Neural cell (in vitro differentiated cells): ENCODE measurements around the gene C4orf51. TPM values are rescaled to one million over a fixed set of nuclear protein-coding genes. Genes with fewer than 3 reads are reported as not detected.
"Not testable (repeated sequence)": the region's sequence is repeated elsewhere in the genome, so short reads cannot be mapped to it uniquely, and the experiment has no call there.

Experiments used
- H2AFZ ChIP-seq: fragments of 200-600, 300-800 bp; sonication (generic), shearing (Covaris generic); 2 replicates; pipeline ENCODE4 v1.6.0; 2014; ENCODE audit warnings: low read depth, mild to moderate bottlenecking, antibody characterized with exemption, low read length, moderate library complexity
- H3F3A ChIP-seq: fragments of 200-600 bp; shearing (Covaris generic); 2 replicates; pipeline ENCODE4 v1.6.1; 2016; ENCODE audit warnings: mild to moderate bottlenecking, moderate library complexity, mixed read lengths, antibody characterized with exemption, low read length; ENCODE audit not compliant: insufficient read depth, poor library complexity, severe bottlenecking
- H3K27ac ChIP-seq: fragments of 200-600, 300-800 bp; sonication (generic), shearing (Covaris generic); 2 replicates; pipeline ENCODE4 v1.5.1; 2014; ENCODE audit warnings: mild to moderate bottlenecking, low read length, moderate library complexity
- H3K27me3 ChIP-seq: fragments of 300-800, 200-600 bp; sonication (generic), shearing (Covaris generic); 2 replicates; pipeline ENCODE4 v1.6.0; 2014; ENCODE audit warnings: mild to moderate bottlenecking, low read depth, low read length, moderate library complexity; ENCODE audit not compliant: insufficient read depth
- H3K36me3 ChIP-seq: fragments of 300-800, 200-600 bp; sonication (generic), shearing (Covaris generic); 2 replicates; pipeline ENCODE4 v1.5.1; 2014; ENCODE audit warnings: mild to moderate bottlenecking, antibody characterized with exemption, low read length, moderate library complexity; ENCODE audit not compliant: insufficient read depth
- H3K4me2 ChIP-seq: fragments of 300-800, 200-600 bp; sonication (generic), shearing (Covaris generic); 2 replicates; pipeline ENCODE4 v1.6.0; 2014; ENCODE audit warnings: mild to moderate bottlenecking, low read length
- H3K4me3 ChIP-seq: fragments of 300-800, 200-600 bp; sonication (generic), shearing (Covaris generic); 2 replicates; pipeline ENCODE4 v1.5.1; 2014; ENCODE audit warnings: mild to moderate bottlenecking, low read length, moderate library complexity
- H3K79me2 ChIP-seq: fragments of 200-600 bp; shearing (Covaris generic); replicated peaks from 2 replicates; pipeline ENCODE4 v1.6.0; 2014; ENCODE audit warnings: mild to moderate bottlenecking, low read length, moderate library complexity; ENCODE audit not compliant: insufficient read depth
- H3K9ac ChIP-seq: fragments of 300-800, 200-600 bp; sonication (generic), shearing (Covaris generic); 2 replicates; pipeline ENCODE4 v1.6.1; 2016; ENCODE audit warnings: mild to moderate bottlenecking, low read length, mixed read lengths
- H3K9me2 ChIP-seq: fragments of 200-600 bp; shearing (Covaris generic); 2 replicates; pipeline ENCODE4 v1.6.1; 2016; ENCODE audit warnings: mild to moderate bottlenecking, low read length, mixed read lengths; ENCODE audit not compliant: insufficient read depth
- H3K9me3 ChIP-seq: fragments of 200-600, 300-800 bp; sonication (generic), shearing (Covaris generic); 2 replicates; pipeline ENCODE4 v1.6.1; 2016; ENCODE audit warnings: mild to moderate bottlenecking, mixed run types, low read length, moderate library complexity, mixed read lengths
- H4K20me1 ChIP-seq: fragments of 200-600 bp; shearing (Covaris generic); 2 replicates; pipeline ENCODE4 v1.6.1; 2016; ENCODE audit warnings: mild to moderate bottlenecking, mixed run types; ENCODE audit not compliant: insufficient read depth
- EP300 ChIP-seq: fragments of 450-650 bp; conservative IDR thresholded peaks from 2 replicates; pipeline ENCODE4 v1.6.1; 2014; ENCODE audit warnings: antibody characterized with exemption, mild to moderate bottlenecking, moderate library complexity; ENCODE audit not compliant: poor library complexity, severe bottlenecking
- EZH2 ChIP-seq: fragments of 200-600, 300-800 bp; shearing (Covaris generic), sonication (generic); IDR thresholded peaks from 2 replicates; pipeline ENCODE4 v1.6.1; 2014; ENCODE audit warnings: antibody characterized with exemption, low read length, borderline replicate concordance, mild to moderate bottlenecking; ENCODE audit not compliant: insufficient read depth, poor library complexity, severe bottlenecking
- MXI1 ChIP-seq: fragments of 450-650 bp; conservative IDR thresholded peaks from 2 replicates; pipeline ENCODE4 v1.6.1; 2014; ENCODE audit warnings: antibody characterized with exemption, mild to moderate bottlenecking; ENCODE audit not compliant: poor library complexity, severe bottlenecking
- POLR2AphosphoS5 ChIP-seq: IDR thresholded peaks from 2 replicates; pipeline ENCODE4 v1.6.1; 2012
- RAD21 ChIP-seq: fragments of 450-650 bp; conservative IDR thresholded peaks from 2 replicates; pipeline ENCODE4 v1.6.1; 2014; ENCODE audit warnings: antibody characterized with exemption, mild to moderate bottlenecking, moderate library complexity
- SMC3 ChIP-seq: fragments of 450-650 bp; conservative IDR thresholded peaks from 2 replicates; pipeline ENCODE4 v1.6.1; 2014; ENCODE audit warnings: antibody characterized with exemption, mild to moderate bottlenecking, moderate library complexity; ENCODE audit not compliant: poor library complexity
- TAF1 ChIP-seq: IDR thresholded peaks from 2 replicates; pipeline ENCODE4 v1.6.1; 2012; ENCODE audit warnings: low read depth
- polyA plus RNA-seq: library from polyadenylated mRNA; depleted of rRNA; stranded (reverse); fragments of >200 nt; gene quantifications from 2 replicates; pipeline ENCODE4 v1.2.3, GENCODE V29; 2014
- TF ChIP-seq, protein P1 (sequence below): fragments of 450-650 bp; IDR thresholded peaks from 2 replicates; pipeline ENCODE4 v1.5.1; 2014; ENCODE audit warnings: antibody characterized with exemption, mild to moderate bottlenecking, moderate library complexity; ENCODE audit not compliant: poor library complexity, severe bottlenecking
- TF ChIP-seq, protein P2 (sequence below): IDR thresholded peaks from 2 replicates; pipeline ENCODE4 v1.6.1; 2012; ENCODE audit warnings: borderline replicate concordance

Gene C4orf51
- polyA plus RNA-seq, 1 donor from 2014 or later, result not detected

DNA sequence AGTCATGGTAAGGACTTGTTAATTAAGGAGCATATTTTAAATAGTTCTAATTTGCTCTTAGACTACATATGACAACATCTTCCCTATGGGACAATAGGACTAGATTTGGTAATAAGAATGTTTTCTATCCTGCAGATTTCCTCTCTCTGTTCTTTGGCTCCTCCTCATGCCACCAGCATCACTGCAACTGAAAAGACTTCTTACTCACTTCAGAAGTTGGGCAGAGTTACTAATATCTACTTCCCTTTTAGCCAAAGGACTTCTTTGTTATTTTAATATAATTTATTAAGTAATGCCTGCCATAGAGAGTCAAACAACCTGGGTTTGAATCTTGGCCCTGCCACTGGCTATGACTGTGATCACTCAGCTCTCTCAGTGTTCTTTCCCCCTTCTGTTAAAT is 44.3 kb upstream of the C4orf51 start:
- Histone ChIP-seq H3K9me3 (no peaks in the 10 kb centered on the region), H3K27me3 (no peaks in the 10 kb centered on the region), H3K36me3 (peaks cover 6% of the 10 kb centered on the region), H3K79me2 (no peaks in the 10 kb centered on the region), H3K27ac (no peak overlapping the region), H3K4me2 (no peak overlapping the region), H3K9ac (no peak overlapping the region), H3F3A (no peaks in the 10 kb centered on the region), H4K20me1 (no peaks in the 10 kb centered on the region), H3K4me3 (no peak overlapping the region), H3K9me2 (no peaks in the 10 kb centered on the region), H2AFZ (no peak overlapping the region)
- no peak for TF ChIP-seq POLR2AphosphoS5

DNA sequence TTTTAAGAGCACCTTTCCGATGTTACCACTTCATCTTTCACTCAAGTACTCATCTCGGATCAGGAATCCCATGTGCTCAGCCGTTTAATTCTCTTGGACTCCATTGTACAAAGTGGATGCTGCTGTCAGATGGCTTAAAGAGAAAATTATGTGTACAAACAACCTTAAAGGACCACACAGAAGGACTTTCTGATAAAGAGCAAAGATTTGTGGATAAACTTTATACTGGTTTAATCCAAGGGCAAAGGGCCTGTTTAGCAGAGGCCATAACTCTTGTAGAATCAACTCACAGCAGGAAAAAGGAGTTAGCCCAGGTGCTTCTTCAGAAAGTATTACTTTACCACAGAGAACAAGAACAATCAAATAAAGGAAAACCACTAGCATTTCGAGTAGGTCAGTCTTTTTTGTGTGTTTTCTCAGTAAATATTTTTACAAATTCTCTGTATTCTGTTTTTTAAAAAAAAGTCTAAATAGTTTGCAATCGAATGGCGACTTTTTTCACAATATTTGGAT is 40.7 kb upstream of the C4orf51 start:
- H3K27ac ChIP-seq, result no peak overlapping the region
- H3K9ac ChIP-seq, result no peak overlapping the region
- H3K4me2 ChIP-seq, result no peak overlapping the region
- no peak overlapping the region for H2AFZ ChIP-seq
- no peaks in the 10 kb centered on the region for H4K20me1 ChIP-seq
- H3K36me3 ChIP-seq, result peaks cover 6% of the 10 kb centered on the region
- no peaks in the 10 kb centered on the region for H3K9me3 ChIP-seq
- H3K79me2 ChIP-seq, result no peaks in the 10 kb centered on the region
- no peak overlapping the region for H3K4me3 ChIP-seq
- H3K27me3 ChIP-seq, result no peaks in the 10 kb centered on the region
- H3K9me2 ChIP-seq, result no peaks in the 10 kb centered on the region
- TF ChIP-seq RAD21 (no peak), POLR2AphosphoS5 (no peak), SMC3 (no peak), EZH2 (no peak), EP300 (no peak), TAF1 (no peak), MXI1 (no peak)
- TF ChIP-seq, protein P1, sequence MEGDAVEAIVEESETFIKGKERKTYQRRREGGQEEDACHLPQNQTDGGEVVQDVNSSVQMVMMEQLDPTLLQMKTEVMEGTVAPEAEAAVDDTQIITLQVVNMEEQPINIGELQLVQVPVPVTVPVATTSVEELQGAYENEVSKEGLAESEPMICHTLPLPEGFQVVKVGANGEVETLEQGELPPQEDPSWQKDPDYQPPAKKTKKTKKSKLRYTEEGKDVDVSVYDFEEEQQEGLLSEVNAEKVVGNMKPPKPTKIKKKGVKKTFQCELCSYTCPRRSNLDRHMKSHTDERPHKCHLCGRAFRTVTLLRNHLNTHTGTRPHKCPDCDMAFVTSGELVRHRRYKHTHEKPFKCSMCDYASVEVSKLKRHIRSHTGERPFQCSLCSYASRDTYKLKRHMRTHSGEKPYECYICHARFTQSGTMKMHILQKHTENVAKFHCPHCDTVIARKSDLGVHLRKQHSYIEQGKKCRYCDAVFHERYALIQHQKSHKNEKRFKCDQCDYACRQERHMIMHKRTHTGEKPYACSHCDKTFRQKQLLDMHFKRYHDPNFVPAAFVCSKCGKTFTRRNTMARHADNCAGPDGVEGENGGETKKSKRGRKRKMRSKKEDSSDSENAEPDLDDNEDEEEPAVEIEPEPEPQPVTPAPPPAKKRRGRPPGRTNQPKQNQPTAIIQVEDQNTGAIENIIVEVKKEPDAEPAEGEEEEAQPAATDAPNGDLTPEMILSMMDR, result no peak
- TF ChIP-seq, protein P2, sequence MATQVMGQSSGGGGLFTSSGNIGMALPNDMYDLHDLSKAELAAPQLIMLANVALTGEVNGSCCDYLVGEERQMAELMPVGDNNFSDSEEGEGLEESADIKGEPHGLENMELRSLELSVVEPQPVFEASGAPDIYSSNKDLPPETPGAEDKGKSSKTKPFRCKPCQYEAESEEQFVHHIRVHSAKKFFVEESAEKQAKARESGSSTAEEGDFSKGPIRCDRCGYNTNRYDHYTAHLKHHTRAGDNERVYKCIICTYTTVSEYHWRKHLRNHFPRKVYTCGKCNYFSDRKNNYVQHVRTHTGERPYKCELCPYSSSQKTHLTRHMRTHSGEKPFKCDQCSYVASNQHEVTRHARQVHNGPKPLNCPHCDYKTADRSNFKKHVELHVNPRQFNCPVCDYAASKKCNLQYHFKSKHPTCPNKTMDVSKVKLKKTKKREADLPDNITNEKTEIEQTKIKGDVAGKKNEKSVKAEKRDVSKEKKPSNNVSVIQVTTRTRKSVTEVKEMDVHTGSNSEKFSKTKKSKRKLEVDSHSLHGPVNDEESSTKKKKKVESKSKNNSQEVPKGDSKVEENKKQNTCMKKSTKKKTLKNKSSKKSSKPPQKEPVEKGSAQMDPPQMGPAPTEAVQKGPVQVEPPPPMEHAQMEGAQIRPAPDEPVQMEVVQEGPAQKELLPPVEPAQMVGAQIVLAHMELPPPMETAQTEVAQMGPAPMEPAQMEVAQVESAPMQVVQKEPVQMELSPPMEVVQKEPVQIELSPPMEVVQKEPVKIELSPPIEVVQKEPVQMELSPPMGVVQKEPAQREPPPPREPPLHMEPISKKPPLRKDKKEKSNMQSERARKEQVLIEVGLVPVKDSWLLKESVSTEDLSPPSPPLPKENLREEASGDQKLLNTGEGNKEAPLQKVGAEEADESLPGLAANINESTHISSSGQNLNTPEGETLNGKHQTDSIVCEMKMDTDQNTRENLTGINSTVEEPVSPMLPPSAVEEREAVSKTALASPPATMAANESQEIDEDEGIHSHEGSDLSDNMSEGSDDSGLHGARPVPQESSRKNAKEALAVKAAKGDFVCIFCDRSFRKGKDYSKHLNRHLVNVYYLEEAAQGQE, result no peak
- no peaks in the 10 kb centered on the region for H3F3A ChIP-seq

DNA sequence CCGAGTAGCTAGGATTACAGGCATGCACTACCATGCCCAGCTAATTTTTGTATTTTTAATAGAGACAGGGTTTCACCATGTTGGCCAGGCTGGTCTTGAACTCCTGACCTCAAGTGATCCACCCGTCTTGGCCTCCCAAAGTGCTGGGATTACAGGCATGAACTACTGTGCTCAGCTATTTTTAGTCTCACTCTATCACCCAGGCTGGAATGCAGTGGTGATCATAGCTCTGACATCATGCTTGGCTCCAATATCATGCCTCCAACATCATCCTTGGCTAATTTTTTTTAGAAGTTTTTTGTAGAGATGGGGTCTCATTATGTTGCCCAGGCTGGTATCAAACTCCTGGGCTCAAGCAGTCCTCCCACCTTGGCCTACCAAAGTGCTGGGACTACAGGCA is 39.7 kb upstream of the C4orf51 start:
- H3K27ac ChIP-seq, H3K4me2 ChIP-seq, H3K27me3 ChIP-seq, H3K9me3 ChIP-seq, H3K36me3 ChIP-seq, H3K4me3 ChIP-seq, H4K20me1 ChIP-seq, H3K9ac ChIP-seq, H3K9me2 ChIP-seq, H2AFZ ChIP-seq, H3F3A ChIP-seq, H3K79me2 ChIP-seq: not testable (repeated sequence)
